CD14-positive monocyte (primary cell): ENCODE measurements around the gene NME1. TPM values are rescaled to one million over a fixed set of nuclear protein-coding genes. Genes with fewer than 3 reads are reported as not detected.

Experiments used
- DNase-seq, 3 donors: peaks; one replicate each; pipeline ENCODE4 v3.0.0-alpha.2; 2011 to 2022
- H2AFZ ChIP-seq: 2 replicates; pipeline ENCODE4 v1.6.0; 2012; ENCODE audit warnings: mild to moderate bottlenecking, low read depth, low read length, inconsistent platforms; ENCODE audit not compliant: insufficient read depth, poor library complexity, severe bottlenecking
- H3K27ac ChIP-seq, 2 donors: 1 replicate in 1 of 2; 2 replicates in 1 of 2; pipeline ENCODE4 v1.5.1; 2012 to 2013; ENCODE audit warnings: low read length in 2 of 2, control low read depth in 1 of 2, inconsistent platforms in 1 of 2, low read depth in 1 of 2, mild to moderate bottlenecking in 1 of 2
- H3K27me3 ChIP-seq, 2 donors: one replicate each; pipeline versions ENCODE4 v1.6.0 to v1.6.1; 2011 to 2013; ENCODE audit warnings: low read length in 2 of 2; ENCODE audit not compliant: control insufficient read depth in 2 of 2, insufficient read depth in 2 of 2
- H3K36me3 ChIP-seq, 2 donors: replicated peaks in 1 of 2; 1 replicate in 1 of 2; 2 replicates in 1 of 2; pipeline versions ENCODE4 v1.5.1 to v1.6.1; 2012 to 2013; ENCODE audit warnings: low read length in 2 of 2, control low read depth in 1 of 2, inconsistent platforms in 1 of 2, mild to moderate bottlenecking in 1 of 2; ENCODE audit not compliant: insufficient read depth in 2 of 2, control insufficient read depth in 1 of 2
- H3K4me1 ChIP-seq, 2 donors: 1 replicate in 1 of 2; 2 replicates in 1 of 2; pipeline versions ENCODE4 v1.5.1 to v1.6.1; 2012 to 2013; ENCODE audit warnings: low read length in 2 of 2, control low read depth in 1 of 2, inconsistent platforms in 1 of 2, mild to moderate bottlenecking in 1 of 2, moderate library complexity in 1 of 2; ENCODE audit not compliant: insufficient read depth in 2 of 2, control insufficient read depth in 1 of 2
- H3K4me2 ChIP-seq: replicated peaks from 2 replicates; pipeline ENCODE3; 2012; ENCODE audit warnings: low read length, moderate library complexity, mild to moderate bottlenecking; ENCODE audit not compliant: poor library complexity, severe bottlenecking; ENCODE audit errors: extremely low read depth
- H3K4me3 ChIP-seq, 3 experiments: fragments of 200-600 bp in 1 of 3; sonication (generic) in 1 of 3; replicated peaks in 1 of 3; 1 replicate in 2 of 3; 2 replicates in 1 of 3; pipeline ENCODE4 v1.5.1; 2011 to 2013; ENCODE audit warnings: low read length in 3 of 3, mild to moderate bottlenecking in 3 of 3, control low read depth in 2 of 3, low read depth in 2 of 3, inconsistent platforms in 1 of 3, moderate library complexity in 1 of 3
- H3K79me2 ChIP-seq: 2 replicates; pipeline ENCODE4 v1.6.0; 2012; ENCODE audit warnings: mild to moderate bottlenecking, control low read depth, inconsistent platforms, low read length, moderate library complexity; ENCODE audit not compliant: insufficient read depth
- H3K9ac ChIP-seq: 2 replicates; pipeline ENCODE4 v1.6.0; 2017; ENCODE audit warnings: low read length, mild to moderate bottlenecking; ENCODE audit not compliant: insufficient read depth, poor library complexity, severe bottlenecking
- H3K9me3 ChIP-seq, 2 donors: replicated peaks in 1 of 2; 1 replicate in 1 of 2; 2 replicates in 1 of 2; pipeline versions ENCODE4 v1.5.1 to v1.6.1; 2012 to 2013; ENCODE audit warnings: low read length in 2 of 2, control low read depth in 1 of 2; ENCODE audit not compliant: control insufficient read depth in 1 of 2, insufficient read depth in 1 of 2
- H4K20me1 ChIP-seq: 2 replicates; pipeline ENCODE4 v1.6.0; 2012; ENCODE audit warnings: mild to moderate bottlenecking, low read length, control low read depth, moderate library complexity; ENCODE audit not compliant: insufficient read depth
- H3K27ac Mint-ChIP-seq, 7 donors: one replicate each; pipeline ENCODE4 v1.8.0; 2020; ENCODE audit warnings: mild to moderate bottlenecking in 7 of 7, mixed read lengths in 7 of 7, moderate library complexity in 6 of 7, inconsistent platforms in 2 of 7
- H3K27me3 Mint-ChIP-seq, 3 donors: one replicate each; pipeline ENCODE4 v1.8.0; 2021 to 2022; ENCODE audit warnings: low read depth in 3 of 3, mild to moderate bottlenecking in 3 of 3, mixed read lengths in 3 of 3, moderate library complexity in 3 of 3, inconsistent platforms in 1 of 3
- H3K36me3 Mint-ChIP-seq, 2 donors: one replicate each; pipeline ENCODE4 v1.8.0; 2020; ENCODE audit warnings: mixed read lengths in 2 of 2, inconsistent platforms in 1 of 2, mild to moderate bottlenecking in 1 of 2
- H3K4me1 Mint-ChIP-seq: one replicate; pipeline ENCODE4 v1.8.0; 2020; ENCODE audit warnings: mild to moderate bottlenecking, mixed read lengths
- H3K4me3 Mint-ChIP-seq, 2 donors: one replicate each; pipeline ENCODE4 v1.8.0; 2020; ENCODE audit warnings: mild to moderate bottlenecking in 2 of 2, mixed read lengths in 2 of 2, moderate library complexity in 1 of 2
- H3K9me3 Mint-ChIP-seq, 7 donors: one replicate each; pipeline ENCODE4 v1.8.0; 2020 to 2022; ENCODE audit warnings: mixed read lengths in 7 of 7, mild to moderate bottlenecking in 6 of 7, moderate library complexity in 6 of 7, inconsistent platforms in 2 of 7
- WGBS: methylation state at CpG from one replicate; pipeline ENCODE4 v1.1.5; 2013; ENCODE audit warnings: missing lambda C conversion rate; ENCODE audit not compliant: insufficient coverage; 5-methylcytosine and 5-hydroxymethylcytosine counted together
- intact Hi-C, 2 donors: fragments of 100-400 bp; cut with micrococcal nuclease; formaldehyde crosslinking; loops; one replicate each; pipeline versions ENCODE4 v1.15.0 to v1.15.1; 2023
- polyA plus RNA-seq, 3 donors: library from polyadenylated mRNA; depleted of rRNA in 1 of 3; unstranded in 2 of 3; stranded (reverse) in 1 of 3; fragments of 300-500 nt in 2 of 3; fragments of >200 nt in 1 of 3; fragmentation: Illumina TruSeq in 2 of 3; gene quantifications; 1 replicate in 2 of 3; 2 replicates in 1 of 3; pipeline ENCODE4 v1.2.3, GENCODE V29; 2012 to 2021
- TF ChIP-seq, protein P1 (sequence below): fragments of 200-600 bp; IDR thresholded peaks from one replicate; pipeline ENCODE4 v1.8.0; 2022; ENCODE audit warnings: antibody characterized with exemption, mild to moderate bottlenecking

NME1 gene
- polyA plus RNA-seq, 3 donors: 14.8 to 51.4 (median 20.8) TPM

DNA sequence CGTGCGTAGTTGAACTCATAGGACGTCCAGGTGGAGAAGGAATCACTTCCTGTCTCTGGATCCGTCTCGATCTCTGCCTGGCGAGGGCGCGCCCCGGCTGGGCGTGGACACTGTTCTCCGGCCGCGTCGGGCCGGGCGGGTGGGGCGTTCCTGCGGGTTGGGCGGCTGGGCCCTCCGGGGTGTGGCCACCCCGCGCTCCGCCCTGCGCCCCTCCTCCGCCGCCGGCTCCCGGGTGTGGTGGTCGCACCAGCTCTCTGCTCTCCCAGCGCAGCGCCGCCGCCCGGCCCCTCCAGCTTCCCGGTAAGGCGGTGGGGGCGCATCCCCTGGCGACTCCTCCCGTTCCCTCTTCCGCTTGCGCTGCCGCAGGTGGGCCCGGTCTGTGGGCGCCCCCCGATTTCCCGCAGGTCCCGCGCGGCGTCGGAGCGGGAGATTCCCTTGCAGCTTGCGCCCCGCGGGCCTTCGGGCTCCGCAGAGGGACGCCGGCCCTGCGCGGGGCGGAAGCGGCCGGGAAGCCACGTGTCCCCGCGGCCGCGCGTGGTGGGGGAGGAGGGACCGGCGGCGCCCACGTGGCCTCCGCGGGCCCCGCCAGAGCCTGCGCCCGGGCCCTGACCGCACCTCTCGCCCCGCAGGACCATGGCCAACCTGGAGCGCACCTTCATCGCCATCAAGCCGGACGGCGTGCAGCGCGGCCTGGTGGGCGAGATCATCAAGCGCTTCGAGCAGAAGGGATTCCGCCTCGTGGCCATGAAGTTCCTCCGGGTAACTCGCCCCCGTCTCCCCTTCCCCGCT, 13.0 kb downstream of the NME1 start, which contains the start of gene NME2:
NME2 (plus strand) TSS at position 214 of the 789 bp plus-strand sequence; CDS start at position 634, 420 bp downstream.
- Mint-ChIP-seq H3K27me3 (peaks cover 0 to 2% (median 0%) of the 10 kb centered on the region in 3 donors), H3K27ac (peak within 1 kb of the TSS; percentile 89 to 97 (median 93)), H3K9me3 (no peaks in the 10 kb centered on the region), H3K36me3 (peaks cover 43 to 46% of the 10 kb centered on the region in 2 donors), H3K4me3 (peak within 1 kb of the TSS; percentile 92 to 99), H3K4me1 (peaks cover 23% of the 10 kb centered on the region)
- no peaks in the 10 kb centered on the region for H3K9me3 ChIP-seq
- H3K36me3 ChIP-seq: peaks cover 30 to 49% of the 10 kb centered on the region in 2 donors
- peak within 1 kb of the TSS; percentile 95 for H2AFZ ChIP-seq
- peak; percentile 58 to 67 (median 66) for DNase-seq
- TF ChIP-seq, protein P1, sequence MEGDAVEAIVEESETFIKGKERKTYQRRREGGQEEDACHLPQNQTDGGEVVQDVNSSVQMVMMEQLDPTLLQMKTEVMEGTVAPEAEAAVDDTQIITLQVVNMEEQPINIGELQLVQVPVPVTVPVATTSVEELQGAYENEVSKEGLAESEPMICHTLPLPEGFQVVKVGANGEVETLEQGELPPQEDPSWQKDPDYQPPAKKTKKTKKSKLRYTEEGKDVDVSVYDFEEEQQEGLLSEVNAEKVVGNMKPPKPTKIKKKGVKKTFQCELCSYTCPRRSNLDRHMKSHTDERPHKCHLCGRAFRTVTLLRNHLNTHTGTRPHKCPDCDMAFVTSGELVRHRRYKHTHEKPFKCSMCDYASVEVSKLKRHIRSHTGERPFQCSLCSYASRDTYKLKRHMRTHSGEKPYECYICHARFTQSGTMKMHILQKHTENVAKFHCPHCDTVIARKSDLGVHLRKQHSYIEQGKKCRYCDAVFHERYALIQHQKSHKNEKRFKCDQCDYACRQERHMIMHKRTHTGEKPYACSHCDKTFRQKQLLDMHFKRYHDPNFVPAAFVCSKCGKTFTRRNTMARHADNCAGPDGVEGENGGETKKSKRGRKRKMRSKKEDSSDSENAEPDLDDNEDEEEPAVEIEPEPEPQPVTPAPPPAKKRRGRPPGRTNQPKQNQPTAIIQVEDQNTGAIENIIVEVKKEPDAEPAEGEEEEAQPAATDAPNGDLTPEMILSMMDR: no peak
- WGBS: under 1% methylated on average over 96 of the region's 98 CpGs
- H3K79me2 ChIP-seq: peaks cover 8% of the 10 kb centered on the region
- peak within 1 kb of the TSS; percentile 97 for H3K4me2 ChIP-seq
- H4K20me1 ChIP-seq: no peaks in the 10 kb centered on the region
- peak within 1 kb of the TSS; percentile 56 to 92 for H3K27ac ChIP-seq
- intact Hi-C loops: no loop called here
- peak within 1 kb of the TSS; percentile 91 for H3K9ac ChIP-seq
- peaks cover 16 to 24% of the 10 kb centered on the region in 2 donors for H3K4me1 ChIP-seq
- H3K4me3 ChIP-seq: peak within 1 kb of the TSS; percentile 76 to 91 (median 83)
- H3K27me3 ChIP-seq: no peaks in the 10 kb centered on the region

DNA sequence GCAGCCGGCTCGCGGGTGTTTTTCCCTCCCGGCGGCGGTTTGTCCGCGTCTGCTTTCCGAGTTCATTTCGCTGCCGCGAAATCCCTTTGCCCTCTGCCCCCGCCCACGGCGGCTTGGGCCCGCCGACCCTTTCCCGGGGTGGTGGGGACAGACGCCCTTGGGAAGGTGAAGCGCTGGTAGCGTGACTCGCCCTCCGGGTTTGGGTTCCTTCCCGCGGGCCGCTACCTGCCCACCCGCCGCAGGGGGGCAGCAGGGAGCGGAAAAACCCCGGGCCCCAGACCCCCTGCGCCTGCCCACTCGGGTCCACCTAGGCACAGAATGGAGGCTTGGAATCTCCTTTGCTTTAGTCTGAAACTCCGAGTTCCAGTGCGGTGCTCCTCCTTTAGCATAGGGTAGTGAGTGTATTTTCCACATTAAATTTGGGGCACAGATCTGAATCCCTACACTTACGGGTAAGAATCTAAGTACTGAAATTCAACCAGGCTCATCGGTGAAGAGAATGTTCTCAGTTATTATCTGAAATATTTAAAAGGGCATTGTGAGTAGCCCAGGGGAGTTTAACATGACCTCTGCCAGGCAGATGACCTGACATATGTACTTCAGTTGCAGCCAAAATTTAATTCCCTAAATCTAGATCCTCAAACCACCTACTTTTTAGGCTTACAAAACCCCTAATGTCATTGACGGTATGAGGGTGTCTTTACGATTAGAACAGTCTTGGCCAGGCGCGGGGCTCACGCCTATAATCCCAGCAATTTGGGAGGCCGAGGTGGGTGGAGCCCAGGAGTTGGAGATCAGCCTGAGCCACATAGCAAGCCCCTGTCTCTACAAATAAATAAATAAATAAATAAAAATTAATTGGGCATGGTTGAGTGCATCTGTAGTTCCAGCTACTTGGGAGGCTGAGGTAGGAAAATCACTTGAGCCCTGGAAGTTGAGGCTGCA, 13.9 kb downstream of the NME1 start:
- H3K27me3 Mint-ChIP-seq: peaks cover 0 to 2% (median 0%) of the 10 kb centered on the region in 3 donors

More for the DNA sequence above, 13.9 kb downstream of the NME1 start:
- under 1% methylated on average over 32 of the region's 42 CpGs for WGBS
- Histone ChIP-seq H3K9me3 (no peaks in the 10 kb centered on the region), H3K4me1 (peaks cover 16 to 24% of the 10 kb centered on the region in 2 donors), H3K79me2 (peaks cover 8% of the 10 kb centered on the region), H3K27me3 (no peaks in the 10 kb centered on the region), H3K4me3 (peak overlapping the region; percentile 76 to 91 (median 83)), H3K9ac (peak overlapping the region; percentile 91), H2AFZ (peak overlapping the region; percentile 95), H3K4me2 (peak overlapping the region; percentile 97), H3K36me3 (peaks cover 23 to 49% of the 10 kb centered on the region in 2 donors), H4K20me1 (no peaks in the 10 kb centered on the region), H3K27ac (peak overlapping the region; percentile 41 to 92)
- peak; percentile 18 to 48 (median 41) for DNase-seq
- H3K4me1 Mint-ChIP-seq: peaks cover 23% of the 10 kb centered on the region
- H3K9me3 Mint-ChIP-seq: no peaks in the 10 kb centered on the region
- intact Hi-C loops: no loop called here
- peak overlapping the region in 3 of 7 donors; percentile 80 to 97 (median 86) for H3K27ac Mint-ChIP-seq
- H3K4me3 Mint-ChIP-seq: peak overlapping the region; percentile 83 to 92
- TF ChIP-seq, protein P1: peak; percentile 89
- H3K36me3 Mint-ChIP-seq: peaks cover 43 to 46% of the 10 kb centered on the region in 2 donors
